Gastroesophageal sphincter (tissue), 4 donors: ENCODE results near the gene PIANP. TPM values are rescaled to one million over a fixed set of nuclear protein-coding genes. Genes with fewer than 3 reads are reported as not detected.
A peak's percentile ranks its signal among the peaks of the same experiment; 100 is the strongest.

Experiments used
- ATAC-seq: fragments of 150-250 bp; one replicate; pipeline ENCODE4 v1.9.1; 2016; ENCODE audit warnings: mild to moderate bottlenecking, moderate library complexity
- H3K27ac ChIP-seq, 4 donors: fragments of 200-600 bp; sonication (generic) in 3 of 4; 1 replicate in 3 of 4; 2 replicates in 1 of 4; pipeline ENCODE4 v1.5.1; 2016 to 2019
- H3K27me3 ChIP-seq: fragments of 200-600 bp; sonication (generic); one replicate; pipeline ENCODE4 v1.5.1; 2019
- H3K36me3 ChIP-seq, 2 donors: fragments of 200-600 bp; sonication (generic); one replicate each; pipeline ENCODE4 v1.5.1; 2019; ENCODE audit warnings: control low read depth in 1 of 2
- H3K4me1 ChIP-seq, 3 donors: fragments of 200-600 bp; sonication (generic); 1 replicate in 2 of 3; 2 replicates in 1 of 3; pipeline ENCODE4 v1.5.1; 2016 to 2019; ENCODE audit warnings: control low read depth in 2 of 3
- H3K4me3 ChIP-seq, 2 donors: fragments of 200-600 bp; sonication (generic); one replicate each; pipeline ENCODE4 v1.5.1; 2019; ENCODE audit warnings: mild to moderate bottlenecking in 1 of 2, moderate library complexity in 1 of 2
- H3K9me3 ChIP-seq, 3 donors: fragments of 200-600 bp; sonication (generic); one replicate each; pipeline ENCODE4 v1.5.1; 2017 to 2019; ENCODE audit warnings: control low read depth in 2 of 3
- EP300 ChIP-seq: sonication (generic); formaldehyde crosslinking; IDR thresholded peaks from one replicate; pipeline ENCODE4 v1.6.1; 2017; ENCODE audit warnings: antibody characterized with exemption, mild to moderate bottlenecking
- POLR2A ChIP-seq, 2 donors: fragments of 450-650 bp; IDR thresholded peaks; one replicate each; pipeline ENCODE4 v1.6.1; 2017; ENCODE audit warnings: antibody characterized with exemption in 2 of 2, mild to moderate bottlenecking in 2 of 2, moderate library complexity in 1 of 2
- POLR2AphosphoS5 ChIP-seq: sonication (generic); formaldehyde crosslinking; IDR thresholded peaks from one replicate; pipeline ENCODE4 v1.6.1; 2017; ENCODE audit warnings: antibody characterized with exemption
- WGBS, 2 donors: methylation state at CpG; one replicate each; pipeline ENCODE4 v1.1.5; 2018; ENCODE audit warnings: low coverage in 1 of 2; 5-methylcytosine and 5-hydroxymethylcytosine counted together
- total RNA-seq, 4 donors: library from RNA; depleted of rRNA; stranded (reverse); fragments of >200 nt; gene quantifications; one replicate each; pipeline ENCODE4 v1.1.0, GENCODE V29; 2016
- TF ChIP-seq, protein P1 (sequence below), 4 experiments: fragments of 200-600 bp in 2 of 4; fragments of 450-650 bp in 2 of 4; sonication (generic) in 1 of 4; IDR thresholded peaks; one replicate each; pipeline ENCODE4 v1.5.1; 2017 to 2019; ENCODE audit warnings: antibody characterized with exemption in 4 of 4, mild to moderate bottlenecking in 2 of 4, moderate library complexity in 2 of 4

Gene PIANP
- total RNA-seq, 4 donors from 2014 or later, result 0.46 to 1.2 (median 0.73) TPM

DNA sequence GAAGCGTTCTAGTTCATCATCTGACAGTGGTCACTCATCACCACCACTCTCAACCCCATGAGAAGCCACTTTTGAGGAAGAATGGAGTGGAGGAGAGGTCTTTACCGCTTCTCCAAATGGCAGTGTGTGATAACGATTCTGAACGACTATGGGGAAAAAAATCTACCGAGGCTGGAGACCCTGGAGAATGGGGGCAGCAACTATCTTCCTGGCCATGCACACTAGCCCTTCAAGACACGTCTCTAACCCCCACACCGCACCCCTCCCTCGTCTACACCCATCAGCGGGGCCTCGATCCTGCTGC, 38.1 kb downstream of the PIANP start:
- peak overlapping the region; percentile 55 to 86 (median 84) for H3K27ac ChIP-seq
- peaks cover 0 to 41% of the 10 kb centered on the region in 2 donors for H3K36me3 ChIP-seq
- no peak for ATAC-seq
- peaks cover 0 to 41% (median 7%) of the 10 kb centered on the region in 3 donors for H3K4me1 ChIP-seq
- H3K27me3 ChIP-seq, result no peaks in the 10 kb centered on the region
- peak overlapping the region; percentile 64 to 96 for H3K4me3 ChIP-seq
- no peaks in the 10 kb centered on the region for H3K9me3 ChIP-seq
- TF ChIP-seq POLR2A (IDR thresholded peaks at IDR 0.05) (peak in 1 of 2 donors; percentile 6), EP300 (no peak), POLR2AphosphoS5 (no peak)
- TF ChIP-seq, protein P1, sequence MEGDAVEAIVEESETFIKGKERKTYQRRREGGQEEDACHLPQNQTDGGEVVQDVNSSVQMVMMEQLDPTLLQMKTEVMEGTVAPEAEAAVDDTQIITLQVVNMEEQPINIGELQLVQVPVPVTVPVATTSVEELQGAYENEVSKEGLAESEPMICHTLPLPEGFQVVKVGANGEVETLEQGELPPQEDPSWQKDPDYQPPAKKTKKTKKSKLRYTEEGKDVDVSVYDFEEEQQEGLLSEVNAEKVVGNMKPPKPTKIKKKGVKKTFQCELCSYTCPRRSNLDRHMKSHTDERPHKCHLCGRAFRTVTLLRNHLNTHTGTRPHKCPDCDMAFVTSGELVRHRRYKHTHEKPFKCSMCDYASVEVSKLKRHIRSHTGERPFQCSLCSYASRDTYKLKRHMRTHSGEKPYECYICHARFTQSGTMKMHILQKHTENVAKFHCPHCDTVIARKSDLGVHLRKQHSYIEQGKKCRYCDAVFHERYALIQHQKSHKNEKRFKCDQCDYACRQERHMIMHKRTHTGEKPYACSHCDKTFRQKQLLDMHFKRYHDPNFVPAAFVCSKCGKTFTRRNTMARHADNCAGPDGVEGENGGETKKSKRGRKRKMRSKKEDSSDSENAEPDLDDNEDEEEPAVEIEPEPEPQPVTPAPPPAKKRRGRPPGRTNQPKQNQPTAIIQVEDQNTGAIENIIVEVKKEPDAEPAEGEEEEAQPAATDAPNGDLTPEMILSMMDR (IDR thresholded peaks at IDR 0.05), result no peak
- 0 to 2% methylated on average over 8 to 9 of the region's 10 CpGs for WGBS, 2 donors

DNA sequence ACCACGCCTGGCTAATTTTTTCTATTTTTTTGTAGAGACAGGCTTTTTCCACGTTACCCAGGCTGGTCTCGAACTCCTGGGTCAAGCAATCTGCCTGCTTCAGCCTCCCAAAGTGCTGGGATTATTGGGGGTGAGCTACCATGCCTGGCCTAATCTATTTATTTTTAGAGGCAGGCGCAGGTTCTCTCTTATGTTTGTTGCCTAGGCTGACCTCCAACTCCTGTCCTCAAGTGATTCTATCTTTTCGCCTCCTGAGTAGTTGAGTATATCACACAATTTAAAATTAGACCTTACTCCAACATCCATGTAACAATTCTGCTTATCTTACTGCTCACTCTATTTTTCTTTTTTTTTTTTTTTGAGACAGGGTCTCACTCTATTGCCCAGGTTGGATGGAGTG, 46.6 kb downstream of the PIANP start:
- no peak for ATAC-seq
- Histone ChIP-seq H3K9me3 (no peaks in the 10 kb centered on the region), H3K36me3 (peaks cover 0 to 100% of the 10 kb centered on the region in 2 donors), H3K27me3 (no peaks in the 10 kb centered on the region), H3K4me3 (no peak overlapping the region), H3K27ac (no peak overlapping the region), H3K4me1 (peaks cover 0 to 10% (median 0%) of the 10 kb centered on the region in 3 donors)
- 89 to 96% methylated on average over 4 to 5 of the region's 5 CpGs for WGBS, 2 donors
- TF ChIP-seq, protein P1 (IDR thresholded peaks at IDR 0.05), result no peak
- TF ChIP-seq POLR2AphosphoS5, result no peak
- TF ChIP-seq POLR2A (IDR thresholded peaks at IDR 0.05), result no peak
- TF ChIP-seq EP300, result no peak

DNA sequence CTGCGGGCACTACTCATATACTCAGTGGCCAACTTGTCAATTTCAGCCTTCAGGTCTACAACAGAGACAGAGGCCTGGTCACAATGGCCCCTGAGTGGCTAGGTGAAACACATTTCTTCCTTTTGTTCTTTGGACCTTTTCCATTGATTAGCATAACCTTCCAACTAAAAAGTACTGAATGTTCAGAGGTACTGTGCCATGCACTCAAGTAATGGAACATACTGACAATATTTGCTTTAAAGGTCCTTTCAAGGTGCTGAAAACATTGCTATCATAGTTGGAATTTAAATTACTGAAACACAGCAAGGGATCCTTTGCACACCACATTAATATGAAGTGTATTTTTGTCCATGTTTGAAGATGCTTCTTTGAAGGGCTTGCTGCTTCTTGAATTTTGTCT, 47.3 kb downstream of the PIANP start:
- H3K4me1 ChIP-seq, result peaks cover 0 to 4% (median 0%) of the 10 kb centered on the region in 3 donors
- TF ChIP-seq, protein P1 (IDR thresholded peaks at IDR 0.05), result no peak
- TF ChIP-seq EP300, result no peak
- TF ChIP-seq POLR2A (IDR thresholded peaks at IDR 0.05), result no peak
- no peak for TF ChIP-seq POLR2AphosphoS5
- H3K27ac ChIP-seq, result no peak overlapping the region
- peaks cover 0 to 100% of the 10 kb centered on the region in 2 donors for H3K36me3 ChIP-seq
- ATAC-seq, result no peak
- H3K9me3 ChIP-seq, result no peaks in the 10 kb centered on the region
- no peaks in the 10 kb centered on the region for H3K27me3 ChIP-seq
- H3K4me3 ChIP-seq, result no peak overlapping the region
- 100% methylated on average over 1 of the region's 1 CpG for WGBS, 2 donors

- no peak for ATAC-seq
- Histone ChIP-seq H3K27ac (no peak overlapping the region), H3K36me3 (peaks cover 0 to 96% of the 10 kb centered on the region in 2 donors), H3K9me3 (no peaks in the 10 kb centered on the region), H3K4me3 (no peak overlapping the region), H3K4me1 (peaks cover 0 to 4% (median 0%) of the 10 kb centered on the region in 3 donors), H3K27me3 (no peaks in the 10 kb centered on the region)
- TF ChIP-seq EP300 (no peak), POLR2AphosphoS5 (no peak), POLR2A (IDR thresholded peaks at IDR 0.05) (no peak)
- TF ChIP-seq, protein P1 (IDR thresholded peaks at IDR 0.05), result no peak
- 80 to 83% methylated on average over 9 to 12 of the region's 12 CpGs for WGBS, 2 donors
Measured at GRCh38 chr12:6652391-6652790, 48.2 kb downstream of the PIANP start.

GRCh38 chr12:6650832-6651231, 49.8 kb downstream of the PIANP start:
- TF ChIP-seq POLR2AphosphoS5 (no peak), EP300 (no peak)
- WGBS, 2 donors, result 70 to 80% methylated on average over 1 to 3 of the region's 8 CpGs

More at GRCh38 chr12:6650832-6651231, 49.8 kb downstream of the PIANP start:
- H3K9me3 ChIP-seq, result no peaks in the 10 kb centered on the region
- no peak overlapping the region for H3K4me3 ChIP-seq
- no peak overlapping the region for H3K27ac ChIP-seq
- no peak for ATAC-seq
- no peaks in the 10 kb centered on the region for H3K27me3 ChIP-seq
- peaks cover 0 to 81% of the 10 kb centered on the region in 2 donors for H3K36me3 ChIP-seq
- peaks cover 0 to 14% (median 0%) of the 10 kb centered on the region in 3 donors for H3K4me1 ChIP-seq
